Osteoblast (primary cell): ENCODE results near the gene ASCL5. TPM values are rescaled to one million over a fixed set of nuclear protein-coding genes. Genes with fewer than 3 reads are reported as not detected.

Experiments
- DNase-seq: peaks from one replicate; pipeline ENCODE4 v3.0.0; 2011; ENCODE audit warnings: low spot score, mixed read lengths; ENCODE audit not compliant: insufficient read length; ENCODE audit errors: missing footprints
- H2AFZ ChIP-seq: 2 replicates; pipeline ENCODE4 v1.6.0; 2011; ENCODE audit warnings: mild to moderate bottlenecking, low read length
- H3K27ac ChIP-seq: 2 replicates; pipeline ENCODE4 v1.5.1; 2011; ENCODE audit warnings: mild to moderate bottlenecking, low read depth, low read length, moderate library complexity
- H3K27me3 ChIP-seq: 2 replicates; pipeline ENCODE4 v1.6.0; 2012; ENCODE audit warnings: mild to moderate bottlenecking, control low read depth, inconsistent platforms, low read length, moderate library complexity; ENCODE audit not compliant: insufficient read depth
- H3K36me3 ChIP-seq: 2 replicates; pipeline ENCODE4 v1.5.1; 2011; ENCODE audit warnings: mild to moderate bottlenecking, low read length, control low read depth, moderate library complexity; ENCODE audit not compliant: insufficient read depth
- H3K4me1 ChIP-seq: 2 replicates; pipeline ENCODE4 v1.5.1; 2011; ENCODE audit warnings: mild to moderate bottlenecking, low read length, control low read depth, moderate library complexity; ENCODE audit not compliant: insufficient read depth
- H3K4me2 ChIP-seq: 2 replicates; pipeline ENCODE4 v1.6.0; 2011; ENCODE audit warnings: mild to moderate bottlenecking, low read length; ENCODE audit not compliant: insufficient read depth
- H3K4me3 ChIP-seq: fragments of 200-600 bp; sonication (generic); 3 replicates; pipeline ENCODE4 v1.5.1; 2012; ENCODE audit warnings: mild to moderate bottlenecking, low read length, inconsistent platforms; ENCODE audit not compliant: insufficient read depth
- H3K79me2 ChIP-seq: 2 replicates; pipeline ENCODE4 v1.6.0; 2012; ENCODE audit warnings: mild to moderate bottlenecking, low read length, control low read depth, inconsistent platforms; ENCODE audit not compliant: insufficient read depth
- H3K9me3 ChIP-seq: 2 replicates; pipeline ENCODE4 v1.5.1; 2011; ENCODE audit warnings: low read depth, low read length, control low read depth
- H4K20me1 ChIP-seq: 2 replicates; pipeline ENCODE4 v1.6.0; 2012; ENCODE audit warnings: mild to moderate bottlenecking, low read length, control low read depth; ENCODE audit not compliant: insufficient read depth
- CTCF ChIP-seq: IDR thresholded peaks from 2 replicates; pipeline ENCODE4 v1.5.1; 2011; ENCODE audit warnings: mild to moderate bottlenecking, low read depth, low read length, moderate library complexity; ENCODE audit errors: extremely low read depth
- total RNA-seq: library from RNA; depleted of rRNA; stranded (reverse); fragments of >200 nt; gene quantifications from 2 replicates; pipeline ENCODE4 v1.2.3, GENCODE V29; 2012

ASCL5 gene
- total RNA-seq, 1 donor: not detected

- peaks cover 13% of the 10 kb centered on the region for H3K4me1 ChIP-seq
- H3K4me3 ChIP-seq: peak overlapping the region; percentile 91
- H3K9me3 ChIP-seq: no peaks in the 10 kb centered on the region
- H4K20me1 ChIP-seq: peaks cover 4% of the 10 kb centered on the region
- DNase-seq: peak; percentile 82
- H3K27me3 ChIP-seq: peaks cover 13% of the 10 kb centered on the region
- peaks cover 9% of the 10 kb centered on the region for H3K79me2 ChIP-seq
- peaks cover 30% of the 10 kb centered on the region for H3K36me3 ChIP-seq
- H3K4me2 ChIP-seq: peak overlapping the region; percentile 96
- H2AFZ ChIP-seq: peak overlapping the region; percentile 99
- peak overlapping the region; percentile 65 for H3K27ac ChIP-seq
- no peak for TF ChIP-seq CTCF
Measured at GRCh38 chr1:201153474-201154388, 26.7 kb upstream of the ASCL5 start.

GRCh38 chr1:201149400-201149799, 22.4 kb upstream of the ASCL5 start:
- H3K4me1 ChIP-seq: peaks cover 8% of the 10 kb centered on the region
- peaks cover 22% of the 10 kb centered on the region for H4K20me1 ChIP-seq
- no peak overlapping the region for H3K4me3 ChIP-seq
- peak; percentile 48 for TF ChIP-seq CTCF
- no peak overlapping the region for H3K27ac ChIP-seq
- H2AFZ ChIP-seq: no peak overlapping the region
- H3K27me3 ChIP-seq: no peaks in the 10 kb centered on the region
- H3K36me3 ChIP-seq: peaks cover 54% of the 10 kb centered on the region
- DNase-seq: no peak
- peaks cover 9% of the 10 kb centered on the region for H3K79me2 ChIP-seq
- no peak overlapping the region for H3K4me2 ChIP-seq
- no peaks in the 10 kb centered on the region for H3K9me3 ChIP-seq

GRCh38 chr1:201147396-201148015, 20.5 kb upstream of the ASCL5 start:
- Histone ChIP-seq H3K4me1 (no peaks in the 10 kb centered on the region), H3K9me3 (no peaks in the 10 kb centered on the region), H4K20me1 (peaks cover 22% of the 10 kb centered on the region), H3K27ac (no peak overlapping the region), H3K4me3 (no peak overlapping the region), H3K79me2 (no peaks in the 10 kb centered on the region), H3K27me3 (no peaks in the 10 kb centered on the region), H3K4me2 (no peak overlapping the region), H2AFZ (no peak overlapping the region), H3K36me3 (peaks cover 71% of the 10 kb centered on the region)
- DNase-seq: no peak
- TF ChIP-seq CTCF: no peak
